HG03558 (cell line): ENCODE results near the gene ADPRH.
A peak's percentile ranks its signal among the peaks of the same experiment; 100 is the strongest.
"Not testable (repeated sequence)": the region's sequence is repeated elsewhere in the genome, so short reads cannot be mapped to it uniquely, and the experiment has no call there.

Source experiments
- ATAC-seq: cut with Tn5 transposase; IDR thresholded peaks from one replicate; pipeline ENCODE4 v1.9.1; 2021; ENCODE audit warnings: moderate number of reproducible peaks; ENCODE audit not compliant: unreplicated experiment; ENCODE audit errors: extremely low read depth

ADPRH gene

GRCh38 chr3:119594929-119595328 is 15.6 kb downstream of the ADPRH start:
- ATAC-seq, result not testable (repeated sequence)

GRCh38 chr3:119595639-119596334 is 16.5 kb downstream of the ADPRH start:
- ATAC-seq, result no peak

GRCh38 chr3:119596398-119596797 is 17.1 kb downstream of the ADPRH start:
- no peak for ATAC-seq

- ATAC-seq, result no peak
These were observed 18.4 kb downstream of the ADPRH start, which contains the start of gene PLA1A for GRCh38 chr3:119597548-119598288. Gene PLA1A, plus strand, starts transcription at chr3:119597885. Its CDS starts 29 bp downstream, at chr3:119597914.

DNA sequence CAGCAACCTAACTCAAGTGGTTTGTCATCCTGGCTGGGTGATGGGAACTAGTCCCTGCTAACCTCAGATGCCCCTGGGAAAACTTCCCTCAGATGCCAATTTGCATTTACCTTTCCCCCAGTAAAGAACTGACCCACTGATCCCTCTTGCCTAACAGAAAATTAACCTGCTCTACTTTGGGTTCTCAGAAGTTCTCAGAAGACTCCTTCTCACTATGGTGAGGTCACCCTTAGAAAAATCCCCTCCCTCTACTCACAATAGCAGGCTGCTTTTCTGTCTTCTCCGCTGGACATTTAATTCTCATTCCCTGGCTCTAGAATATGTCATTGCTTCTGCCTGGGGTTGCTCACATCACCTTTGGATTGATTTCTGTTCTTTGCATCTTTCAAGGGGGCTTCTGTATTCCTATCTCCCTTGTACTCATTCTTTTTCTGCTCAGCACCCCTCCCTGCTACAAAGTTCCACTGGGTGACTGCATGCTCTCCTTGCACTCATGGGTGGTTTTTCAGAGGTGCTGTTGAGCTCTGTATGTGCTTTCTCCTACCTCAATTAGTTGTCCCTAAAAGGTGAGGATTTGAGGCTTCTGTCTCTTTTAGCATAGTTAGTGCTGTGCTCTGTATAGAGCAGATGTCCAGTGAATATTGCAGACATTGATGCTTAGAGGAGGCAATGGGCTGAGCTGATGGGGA is 19.3 kb downstream of the ADPRH start:
- ATAC-seq, result peak; percentile 30

- ATAC-seq, result no peak
These were observed 20.4 kb downstream of the ADPRH start for GRCh38 chr3:119599558-119600174.

GRCh38 chr3:119600732-119601131 is 21.4 kb downstream of the ADPRH start:
- ATAC-seq, result peak; percentile 51

GRCh38 chr3:119601154-119601553 is 21.9 kb downstream of the ADPRH start:
- no peak for ATAC-seq

GRCh38 chr3:119602676-119603075 is 23.4 kb downstream of the ADPRH start:
- ATAC-seq, result no peak

DNA sequence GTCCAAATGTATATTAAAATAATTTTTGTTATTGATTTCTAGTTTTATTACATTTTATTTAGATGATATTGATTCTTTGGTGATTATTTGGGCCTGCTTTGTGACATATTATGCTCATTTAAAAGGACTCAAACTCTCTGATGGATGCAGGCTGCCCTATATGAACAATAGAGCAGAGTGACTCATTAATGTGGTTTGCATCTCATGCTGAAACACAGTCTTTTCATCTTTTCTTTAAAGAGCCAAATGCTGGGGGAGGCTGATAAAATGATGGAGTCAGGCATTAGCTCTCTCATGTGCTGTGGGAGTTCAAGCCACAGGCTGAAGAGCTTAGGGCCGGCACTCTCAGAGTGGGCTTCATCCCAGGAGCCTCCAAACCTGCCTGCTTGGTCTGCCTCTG is 25.6 kb downstream of the ADPRH start:
- ATAC-seq, result no peak

- ATAC-seq, result no peak
These were observed 29.2 kb downstream of the ADPRH start for GRCh38 chr3:119608405-119609000.

- ATAC-seq, result no peak
These were observed 30.0 kb downstream of the ADPRH start for GRCh38 chr3:119609301-119609700.

- ATAC-seq, result no peak
These were observed 32.4 kb downstream of the ADPRH start for GRCh38 chr3:119611664-119612063.

DNA sequence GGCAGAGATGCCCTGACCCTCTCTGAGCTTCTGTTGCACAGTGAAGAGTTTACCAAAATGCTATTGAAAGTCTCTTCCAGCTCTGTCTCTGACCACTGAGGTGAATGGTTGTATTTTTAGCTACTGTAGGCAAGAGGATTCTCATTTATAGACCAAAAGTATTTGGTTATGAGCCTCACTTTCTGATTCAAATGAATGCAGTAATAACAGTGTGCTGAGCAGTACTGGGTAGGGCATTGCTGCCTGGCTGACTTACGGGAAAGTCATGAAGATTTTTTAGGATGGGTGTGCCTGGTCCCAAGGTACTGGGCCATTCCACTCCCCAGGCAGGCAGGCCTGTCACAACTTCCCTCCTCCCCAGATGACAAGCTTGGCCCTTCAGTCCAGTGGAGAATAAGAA is 33.9 kb downstream of the ADPRH start:
- no peak for ATAC-seq

DNA sequence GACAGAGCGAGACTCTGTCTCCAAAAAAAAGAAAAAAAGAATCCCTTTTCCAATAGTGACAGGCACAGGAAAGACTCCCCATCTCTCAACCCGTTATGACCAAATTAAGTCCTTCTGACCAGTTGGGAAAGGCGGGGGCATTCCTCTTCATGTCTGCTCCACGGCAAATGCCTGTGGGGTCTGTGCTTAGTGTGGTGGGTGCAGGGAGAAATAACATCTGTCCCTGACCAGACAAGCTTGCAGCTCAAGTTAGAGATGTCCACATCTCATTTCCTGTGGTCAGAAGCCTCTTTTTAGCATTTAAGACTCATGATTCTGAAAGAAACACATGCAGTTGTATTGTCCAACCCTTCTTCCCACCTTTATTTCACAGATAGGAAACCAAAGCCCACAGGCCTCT is 34.6 kb downstream of the ADPRH start:
- no peak for ATAC-seq

- ATAC-seq, result no peak
These were observed 36.8 kb downstream of the ADPRH start for GRCh38 chr3:119616056-119616455.

- ATAC-seq, result no peak
These were observed 39.8 kb downstream of the ADPRH start for GRCh38 chr3:119619094-119619493.

DNA sequence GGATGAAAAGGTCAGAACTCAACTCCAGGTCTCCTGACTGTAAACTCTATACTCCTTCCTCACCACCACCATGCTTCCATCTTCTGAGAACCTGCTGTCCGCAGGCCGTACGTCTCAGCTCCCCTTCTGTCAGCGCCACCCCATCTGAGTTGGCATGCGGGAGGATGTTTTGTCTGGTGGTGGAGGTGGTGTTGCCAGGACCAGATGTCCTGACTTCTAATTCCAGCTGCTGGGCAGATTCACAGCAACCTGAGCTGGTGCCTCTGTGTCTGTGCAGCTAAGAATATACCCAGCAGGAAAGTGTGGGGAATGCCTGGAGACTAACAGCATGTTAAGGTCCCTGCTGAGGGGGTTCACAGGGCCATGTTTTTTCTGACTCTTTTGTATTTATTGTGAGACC is 41.6 kb downstream of the ADPRH start:
- ATAC-seq, result no peak

DNA sequence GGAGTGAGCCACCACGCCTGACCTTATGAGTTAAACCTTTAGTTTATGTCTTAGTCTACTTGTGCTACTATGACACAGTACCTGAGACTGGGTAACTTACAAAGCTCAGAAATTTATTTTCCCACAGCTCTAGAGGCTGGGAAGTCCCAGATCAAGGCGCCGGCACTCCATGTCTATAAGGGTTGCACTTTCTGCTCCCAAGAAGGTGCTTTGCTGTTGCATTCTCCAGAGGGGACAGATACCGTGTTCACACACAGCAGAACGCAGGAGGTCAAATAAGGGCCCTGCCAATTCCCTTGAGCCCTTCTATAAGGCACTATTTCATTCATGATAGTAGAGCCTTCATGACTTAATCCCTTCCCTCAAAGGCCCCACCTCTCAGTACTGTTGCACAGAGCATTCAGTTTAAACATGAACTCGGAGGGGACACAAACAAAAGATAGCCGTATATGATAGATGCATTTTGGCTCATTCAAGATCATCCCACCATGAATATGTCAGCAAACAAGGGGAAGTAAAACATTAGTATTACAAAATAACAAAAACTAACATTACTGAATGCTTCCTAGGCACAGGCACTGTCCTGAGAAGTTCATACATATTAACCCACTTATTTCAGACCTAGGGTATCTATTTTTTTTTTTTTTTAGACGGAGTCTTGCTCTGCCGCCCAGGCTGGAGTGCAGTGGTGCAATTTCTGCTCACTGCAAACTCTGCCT is 44.9 kb downstream of the ADPRH start:
- ATAC-seq, result no peak
